Adrenal gland (tissue), 12 donors: Measurements from ENCODE around the gene ZNF74. TPM values are rescaled to one million over a fixed set of nuclear protein-coding genes. Genes with fewer than 3 reads are reported as not detected.
A peak's percentile ranks its signal among the peaks of the same experiment; 100 is the strongest.
"Not testable (repeated sequence)": the region's sequence is repeated elsewhere in the genome, so short reads cannot be mapped to it uniquely, and the experiment has no call there.

Experiments used
- DNase-seq, 7 donors: peaks; one replicate each; pipeline ENCODE4 v3.0.0-alpha.2; 2019 to 2020
- H3K27ac ChIP-seq, 5 donors: fragments of 200-600 bp; sonication (generic) in 4 of 5; 1 replicate in 3 of 5; 2 replicates in 2 of 5; pipeline versions ENCODE4 v1.5.1 to v1.8.0; 2016 to 2020; ENCODE audit warnings: mild to moderate bottlenecking in 1 of 5
- H3K27me3 ChIP-seq: fragments of 200-600 bp; 2 replicates; pipeline ENCODE4 v1.8.0; 2021
- H3K36me3 ChIP-seq, 2 donors: fragments of 200-600 bp; replicated peaks in 1 of 2; 1 replicate in 1 of 2; 2 replicates in 1 of 2; pipeline versions ENCODE4 v1.5.1 to v1.8.0; 2018 to 2022
- H3K4me1 ChIP-seq, 2 donors: fragments of 200-600 bp; replicated peaks in 1 of 2; 1 replicate in 1 of 2; 2 replicates in 1 of 2; pipeline versions ENCODE4 v1.5.1 to v1.8.0; 2018 to 2021
- H3K4me3 ChIP-seq, 4 donors: fragments of 200-600 bp; sonication (generic) in 3 of 4; one replicate each; pipeline ENCODE4 v1.5.1; 2016 to 2018
- H3K9me3 ChIP-seq, 3 donors: fragments of 200-600 bp; sonication (generic) in 1 of 3; replicated peaks in 1 of 3; 1 replicate in 2 of 3; 2 replicates in 1 of 3; pipeline versions ENCODE4 v1.5.1 to v1.8.0; 2016 to 2021
- CTCF ChIP-seq, 6 experiments: fragments of 450-650 bp in 4 of 6; fragments of 200-600 bp in 2 of 6; sonication (generic) in 1 of 6; IDR thresholded peaks; 1 replicate in 5 of 6; 2 replicates in 1 of 6; pipeline versions ENCODE4 v1.5.1 to v1.8.0; 2016 to 2021; ENCODE audit warnings: antibody characterized with exemption in 6 of 6, mild to moderate bottlenecking in 2 of 6, moderate library complexity in 1 of 6
- POLR2A ChIP-seq, 2 donors: fragments of 450-650 bp; IDR thresholded peaks; one replicate each; pipeline ENCODE4 v1.6.1; 2017; ENCODE audit warnings: antibody characterized with exemption in 2 of 2, mild to moderate bottlenecking in 2 of 2, moderate library complexity in 1 of 2
- WGBS, 4 donors: extraction: QIAGEN DNeasy Blood & Tissue Kit in 2 of 4; methylation state at CpG; one replicate each; pipeline versions ENCODE4 v1.1.5 to v1.1.7; 2013 to 2017; 5-methylcytosine and 5-hydroxymethylcytosine counted together
- intact Hi-C, 2 donors: fragments of 100-400 bp; cut with DNase I; formaldehyde crosslinking; loops; one replicate each; pipeline versions ENCODE4 v1.14.1 to v1.15.0; 2022 to 2023
- polyA plus RNA-seq, 3 donors: library from polyadenylated mRNA; stranded (reverse); fragments of 200-250 nt in 2 of 3; fragments of 350-450 nt in 1 of 3; fragmentation: Illumina TruSeq in 1 of 3; extraction: RNeasy Lipid Tissue Mini Kit (QIAGEN cat#74804) in 1 of 3; gene quantifications; one replicate each; pipeline ENCODE4 v1.2.3, GENCODE V29; 2013 to 2014
- total RNA-seq, 9 donors: library from RNA; depleted of rRNA in 4 of 9; stranded (reverse); fragments of >200 nt in 4 of 9; fragments of 120-200 nt in 1 of 9; fragmentation: NEBNext Ultra II Directional in 1 of 9; extraction: Animal tissue kit (Norgen Biotek cat#: 25700) in 1 of 9; gene quantifications; one replicate each; pipeline versions ENCODE4 v1.1.0 to v1.2.4, GENCODE V29; 2013 to 2023
- donor health status: healthy with polysubstance abuse.
- donor health status: Bipolar disorder and iron deficiency.
- donor health status: DM: yes; HTN: yes; CAD: no.
- donor health status: DM: no; HTN: no; CAD: no.
- donor health status: DM: no; HTN: no; CAD: no.
- donor health status: DM: yes; HTN: yes; CAD: no.

The ZNF74 gene
- total and polyA plus RNA-seq, 12 donors: 4.4 to 28.9 (median 9.5) TPM

GRCh38 chr22:20406686-20407408 lies 12.9 kb downstream of the ZNF74 start:
- H3K27ac ChIP-seq: no peak overlapping the region
- TF ChIP-seq POLR2A (IDR thresholded peaks at IDR 0.05): no peak
- no peak for TF ChIP-seq CTCF (IDR thresholded peaks at IDR 0.05)
- no peaks in the 10 kb centered on the region for H3K27me3 ChIP-seq
- DNase-seq: peak in 1 of 7 donors; percentile 44
- no peaks in the 10 kb centered on the region for H3K9me3 ChIP-seq
- no peaks in the 10 kb centered on the region for H3K4me1 ChIP-seq
- no peak overlapping the region for H3K4me3 ChIP-seq
- intact Hi-C loops: no loop called here
- 90 to 97% (median 94%) methylated on average over 7 to 13 of the region's 13 CpGs for WGBS, 4 donors
- peaks cover 0 to 18% of the 10 kb centered on the region in 2 donors for H3K36me3 ChIP-seq

- Histone ChIP-seq H3K27me3 (no peaks in the 10 kb centered on the region), H3K36me3 (peaks cover 0 to 18% of the 10 kb centered on the region in 2 donors), H3K4me1 (no peaks in the 10 kb centered on the region), H3K27ac (no peak overlapping the region), H3K4me3 (no peak overlapping the region), H3K9me3 (no peaks in the 10 kb centered on the region)
- intact Hi-C loops: no loop called here
- no peak for TF ChIP-seq CTCF (IDR thresholded peaks at IDR 0.05)
- TF ChIP-seq POLR2A (IDR thresholded peaks at IDR 0.05): no peak
- WGBS, 4 donors: 85 to 91% (median 88%) methylated on average over 3 of the region's 3 CpGs
- peak in 1 of 7 donors; percentile 42 for DNase-seq
Observed at GRCh38 chr22:20407829-20408228, 13.9 kb downstream of the ZNF74 start.

- H3K36me3 ChIP-seq: peaks cover 0 to 18% of the 10 kb centered on the region in 2 donors
- no peak for TF ChIP-seq POLR2A (IDR thresholded peaks at IDR 0.05)
- intact Hi-C loops: no loop called here
- no peaks in the 10 kb centered on the region for H3K9me3 ChIP-seq
- no peak overlapping the region for H3K27ac ChIP-seq
- WGBS, 4 donors: 94 to 100% (median 97%) methylated on average over 4 of the region's 4 CpGs
- H3K4me3 ChIP-seq: no peak overlapping the region
- no peaks in the 10 kb centered on the region for H3K4me1 ChIP-seq
- H3K27me3 ChIP-seq: no peaks in the 10 kb centered on the region
- peak in 1 of 7 donors; percentile 35 for DNase-seq
Observed at GRCh38 chr22:20408891-20409290, 14.9 kb downstream of the ZNF74 start.

GRCh38 chr22:20409385-20409784 lies 15.4 kb downstream of the ZNF74 start:
- H3K27me3 ChIP-seq, intact Hi-C loops, H3K4me1 ChIP-seq, H3K9me3 ChIP-seq, H3K27ac ChIP-seq, H3K4me3 ChIP-seq: not testable (repeated sequence)
- 79 to 100% (median 88%) methylated on average over 3 of the region's 3 CpGs for WGBS, 4 donors
- peaks cover 0 to 18% of the 10 kb centered on the region in 2 donors for H3K36me3 ChIP-seq
- peak in 2 of 7 donors; percentile 9 to 14 for DNase-seq

GRCh38 chr22:20412474-20413216 lies 18.7 kb downstream of the ZNF74 start:
- Histone ChIP-seq H3K4me3 (no peak overlapping the region), H3K4me1 (no peaks in the 10 kb centered on the region), H3K27me3 (no peaks in the 10 kb centered on the region), H3K27ac (no peak overlapping the region), H3K36me3 (no peaks in the 10 kb centered on the region), H3K9me3 (no peaks in the 10 kb centered on the region)
- DNase-seq: peak in 1 of 7 donors; percentile 6
- 62 to 66% (median 62%) methylated on average over 10 of the region's 10 CpGs for WGBS, 4 donors
- TF ChIP-seq POLR2A (IDR thresholded peaks at IDR 0.05): no peak
- TF ChIP-seq CTCF (IDR thresholded peaks at IDR 0.05): no peak
- intact Hi-C loops: no loop called here
